ENCODE measurements around the gene ST3GAL5. TPM values are rescaled to one million over a fixed set of nuclear protein-coding genes. Genes with fewer than 3 reads are reported as not detected.

Gene ST3GAL5
- total RNA-seq, 4 donors from 2014 or later, result 38.6 to 56.4 (median 47.8) TPM

DNA sequence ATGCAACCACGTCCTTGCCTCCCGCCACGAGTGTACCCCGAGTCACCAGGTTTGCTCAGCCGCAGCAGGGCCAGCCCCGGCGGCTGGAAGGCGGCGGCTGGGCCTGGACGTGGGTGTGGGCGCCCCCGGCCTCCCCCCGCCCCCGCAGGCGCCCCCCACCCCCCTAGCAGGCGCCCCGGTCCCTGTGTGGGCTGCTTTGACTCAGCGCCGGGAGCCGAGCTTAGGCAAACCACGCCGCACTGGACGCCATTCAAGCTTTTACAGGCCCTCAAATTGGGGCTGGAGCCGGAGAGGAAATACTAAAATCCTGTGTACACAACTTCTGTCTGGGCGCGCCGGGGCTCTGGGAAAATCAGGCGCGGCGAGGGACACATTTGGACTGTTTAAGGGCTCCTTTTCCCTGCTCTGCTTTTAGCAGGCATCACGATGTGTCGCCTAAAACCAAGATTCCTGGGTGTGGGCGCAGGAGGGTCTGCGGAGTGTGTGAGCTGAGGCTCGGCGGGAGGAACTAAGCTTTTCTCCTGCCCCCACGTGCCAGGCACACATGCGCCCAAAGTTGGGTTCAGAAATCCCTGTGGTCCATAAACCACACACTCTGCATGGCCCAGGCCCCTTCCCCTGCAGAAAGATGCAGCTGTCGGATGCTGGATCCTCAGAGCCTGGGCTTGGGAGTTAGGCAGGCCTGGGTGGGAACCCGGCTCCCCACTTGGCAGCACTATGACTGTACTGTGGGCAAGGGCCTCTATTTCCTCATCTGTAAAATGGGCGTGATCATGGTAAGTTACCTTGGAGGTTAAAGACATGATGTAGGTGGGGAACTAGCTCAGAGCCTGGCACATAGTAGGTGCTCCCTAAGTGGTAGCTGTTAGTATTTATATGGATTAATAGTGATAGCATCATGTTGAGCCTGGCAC, 77.4 kb downstream of the ST3GAL5 start:
- TF ChIP-seq, protein P1, sequence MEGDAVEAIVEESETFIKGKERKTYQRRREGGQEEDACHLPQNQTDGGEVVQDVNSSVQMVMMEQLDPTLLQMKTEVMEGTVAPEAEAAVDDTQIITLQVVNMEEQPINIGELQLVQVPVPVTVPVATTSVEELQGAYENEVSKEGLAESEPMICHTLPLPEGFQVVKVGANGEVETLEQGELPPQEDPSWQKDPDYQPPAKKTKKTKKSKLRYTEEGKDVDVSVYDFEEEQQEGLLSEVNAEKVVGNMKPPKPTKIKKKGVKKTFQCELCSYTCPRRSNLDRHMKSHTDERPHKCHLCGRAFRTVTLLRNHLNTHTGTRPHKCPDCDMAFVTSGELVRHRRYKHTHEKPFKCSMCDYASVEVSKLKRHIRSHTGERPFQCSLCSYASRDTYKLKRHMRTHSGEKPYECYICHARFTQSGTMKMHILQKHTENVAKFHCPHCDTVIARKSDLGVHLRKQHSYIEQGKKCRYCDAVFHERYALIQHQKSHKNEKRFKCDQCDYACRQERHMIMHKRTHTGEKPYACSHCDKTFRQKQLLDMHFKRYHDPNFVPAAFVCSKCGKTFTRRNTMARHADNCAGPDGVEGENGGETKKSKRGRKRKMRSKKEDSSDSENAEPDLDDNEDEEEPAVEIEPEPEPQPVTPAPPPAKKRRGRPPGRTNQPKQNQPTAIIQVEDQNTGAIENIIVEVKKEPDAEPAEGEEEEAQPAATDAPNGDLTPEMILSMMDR (IDR thresholded peaks at IDR 0.05; ENCODE audit: low read depth), result no peak

- TF ChIP-seq, protein P1 (IDR thresholded peaks at IDR 0.05; ENCODE audit: low read depth), result no peak
Measured at GRCh38 chr2:85810371-85811179, 78.2 kb downstream of the ST3GAL5 start.

DNA sequence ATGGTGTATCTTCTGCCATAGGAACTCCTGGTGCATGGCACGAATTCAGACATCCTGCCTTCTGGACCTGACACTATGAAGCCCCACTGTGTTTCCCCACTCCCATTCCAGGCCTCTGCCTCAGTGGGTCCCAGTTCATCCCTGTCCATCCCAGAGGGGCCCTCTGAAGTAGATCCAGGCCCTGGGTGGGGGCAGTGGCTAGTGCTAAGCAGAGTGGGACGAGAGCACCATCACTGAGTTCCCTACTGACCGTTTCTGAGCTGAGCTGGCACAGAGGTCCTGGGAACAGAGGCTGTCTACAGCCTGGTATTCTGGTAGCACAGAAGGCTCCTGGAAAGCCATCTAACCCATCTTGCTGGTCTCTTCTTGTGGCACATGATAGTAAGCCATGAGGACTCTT, 81.0 kb downstream of the ST3GAL5 start:
- TF ChIP-seq, protein P1 (IDR thresholded peaks at IDR 0.05; ENCODE audit: low read depth), result no peak

- TF ChIP-seq, protein P1 (IDR thresholded peaks at IDR 0.05; ENCODE audit: low read depth), result no peak
Measured at GRCh38 chr2:85806358-85807118, 82.3 kb downstream of the ST3GAL5 start.

DNA sequence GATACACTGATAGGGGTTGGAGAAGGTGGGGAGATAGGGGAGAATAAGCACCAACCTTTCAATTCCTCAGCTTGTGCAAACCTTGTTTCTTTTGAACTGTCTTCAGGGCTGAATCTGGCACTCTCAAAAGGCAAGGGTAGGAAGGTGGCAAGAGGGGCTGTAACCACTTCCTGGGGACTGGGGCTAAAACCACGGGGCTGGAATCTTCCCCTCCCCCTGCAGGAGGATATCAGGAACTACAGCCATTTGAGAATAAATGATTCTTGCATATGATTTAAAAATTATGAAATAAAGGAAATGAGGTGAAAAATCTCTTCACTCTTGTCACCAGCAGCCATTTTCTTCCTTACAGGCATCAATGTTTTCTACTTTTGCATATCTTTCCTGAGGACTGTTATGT, 84.2 kb downstream of the ST3GAL5 start:
- TF ChIP-seq, protein P1 (IDR thresholded peaks at IDR 0.05; ENCODE audit: low read depth), result no peak

- TF ChIP-seq, protein P1 (IDR thresholded peaks at IDR 0.05; ENCODE audit: low read depth), result no peak
Measured at GRCh38 chr2:85803704-85804425, 84.9 kb downstream of the ST3GAL5 start.
